Fibroblast of lung (primary cell): ENCODE data around the gene ACSF2. TPM values are rescaled to one million over a fixed set of nuclear protein-coding genes. Genes with fewer than 3 reads are reported as not detected.

Experiments
- DNase-seq, 2 donors: peaks; one replicate each; pipeline versions ENCODE4 v3.0.0 to v3.0.0-alpha.2; 2010; ENCODE audit warnings: low read depth in 2 of 2
- H2AFZ ChIP-seq: 2 replicates; pipeline ENCODE4 v1.5.1; 2012; ENCODE audit warnings: low read length, control low read depth, inconsistent platforms
- H3K27ac ChIP-seq: 2 replicates; pipeline ENCODE4 v1.5.1; 2011; ENCODE audit warnings: low read length, control low read depth; ENCODE audit not compliant: insufficient read depth
- H3K27me3 ChIP-seq: 2 replicates; pipeline ENCODE4 v1.5.1; 2011; ENCODE audit warnings: mild to moderate bottlenecking, low read length; ENCODE audit not compliant: control insufficient read depth, insufficient read depth
- H3K36me3 ChIP-seq: 2 replicates; pipeline ENCODE4 v1.5.1; 2011; ENCODE audit warnings: low read length; ENCODE audit not compliant: control insufficient read depth, insufficient read depth
- H3K4me1 ChIP-seq: 2 replicates; pipeline ENCODE4 v1.5.1; 2011; ENCODE audit warnings: low read length; ENCODE audit not compliant: control insufficient read depth, insufficient read depth; ENCODE audit errors: extremely low read depth
- H3K4me2 ChIP-seq: 2 replicates; pipeline ENCODE4 v1.5.1; 2011; ENCODE audit warnings: low read length, control low read depth; ENCODE audit not compliant: insufficient read depth; ENCODE audit errors: extremely low read depth
- H3K4me3 ChIP-seq, 4 experiments: fragments of 200-600 bp in 1 of 4; sonication (generic) in 1 of 4; replicated peaks in 1 of 4; 2 replicates each; pipeline ENCODE4 v1.5.1; 2011 to 2016; ENCODE audit warnings: low read length in 4 of 4, low read depth in 3 of 4, mild to moderate bottlenecking in 3 of 4, control low read depth in 2 of 4, inconsistent platforms in 1 of 4, mixed read lengths in 1 of 4; ENCODE audit not compliant: insufficient read depth in 1 of 4; ENCODE audit errors: control extremely low read depth in 1 of 4
- H3K79me2 ChIP-seq: 2 replicates; pipeline ENCODE4 v1.5.1; 2012; ENCODE audit warnings: mild to moderate bottlenecking, low read length, inconsistent platforms; ENCODE audit not compliant: control insufficient read depth, insufficient read depth
- H3K9ac ChIP-seq: 2 replicates; pipeline ENCODE4 v1.5.1; 2011; ENCODE audit warnings: mild to moderate bottlenecking, low read length, control low read depth; ENCODE audit not compliant: insufficient read depth
- H3K9me3 ChIP-seq: 2 replicates; pipeline ENCODE4 v1.5.1; 2012; ENCODE audit warnings: low read depth, low read length; ENCODE audit not compliant: control insufficient read depth, insufficient read depth
- H4K20me1 ChIP-seq: 2 replicates; pipeline ENCODE4 v1.5.1; 2011; ENCODE audit warnings: low read length; ENCODE audit not compliant: control insufficient read depth, insufficient read depth; ENCODE audit errors: extremely low read depth
- EZH2 ChIP-seq: IDR thresholded peaks from 2 replicates; pipeline ENCODE4 v1.5.1; 2012; ENCODE audit warnings: low read length, control low read depth, mild to moderate bottlenecking; ENCODE audit errors: missing control alignments
- polyA plus RNA-seq, 2 donors: library from polyadenylated mRNA; depleted of rRNA in 1 of 2; stranded (reverse) in 1 of 2; unstranded in 1 of 2; fragments of >200 nt; gene quantifications; 2 replicates each; pipeline ENCODE4 v1.2.1, GENCODE V29; 2011 to 2012; ENCODE audit warnings: missing spikeins in 1 of 2
- total RNA-seq: library from RNA; depleted of rRNA; stranded (reverse); fragments of >200 nt; gene quantifications from 2 replicates; pipeline ENCODE4 v1.2.1, GENCODE V29; 2014
- TF ChIP-seq, protein P1 (sequence below), 2 donors: IDR thresholded peaks in 1 of 2; conservative IDR thresholded peaks in 1 of 2; 1 replicate in 1 of 2; 2 replicates in 1 of 2; pipeline ENCODE4 v1.5.1; 2011 to 2012; ENCODE audit warnings: low read length in 2 of 2, control low read depth in 1 of 2, inconsistent platforms in 1 of 2, low read depth in 1 of 2, mild to moderate bottlenecking in 1 of 2

Gene ACSF2
- total and polyA plus RNA-seq, 2 donors (not counting 1 experiment from before 2014, with no cell fraction given) = 16.5 to 23.6 TPM

DNA sequence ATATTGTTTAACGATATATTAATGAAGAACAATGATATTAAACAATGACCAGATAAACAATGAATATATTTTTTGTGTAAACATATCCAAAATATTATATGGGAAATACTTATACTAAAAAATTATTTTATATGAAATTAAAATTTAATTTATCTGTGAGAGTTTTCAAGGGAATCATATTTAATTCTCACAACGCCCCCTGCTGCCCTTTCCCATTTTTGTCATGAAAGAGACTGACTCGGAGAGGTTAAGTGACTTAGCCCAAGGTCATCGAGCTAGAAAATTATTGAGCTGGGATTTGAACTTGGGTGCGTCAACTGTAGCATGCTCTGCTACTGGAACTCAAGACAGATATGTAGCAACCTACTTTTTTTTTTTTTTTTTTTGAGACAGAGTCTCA is 75.0 kb downstream of the ACSF2 start:
- Histone ChIP-seq H3K9me3 (no peaks in the 10 kb centered on the region), H3K4me2 (no peak overlapping the region), H3K79me2 (no peaks in the 10 kb centered on the region), H3K27me3 (no peaks in the 10 kb centered on the region), H3K4me3 (no peak overlapping the region), H4K20me1 (no peaks in the 10 kb centered on the region), H3K27ac (no peak overlapping the region), H2AFZ (no peak overlapping the region), H3K9ac (no peak overlapping the region), H3K36me3 (no peaks in the 10 kb centered on the region), H3K4me1 (no peaks in the 10 kb centered on the region)
- DNase-seq = peak in 1 of 2 donors; percentile 47
- no peak for TF ChIP-seq EZH2
- TF ChIP-seq, protein P1, sequence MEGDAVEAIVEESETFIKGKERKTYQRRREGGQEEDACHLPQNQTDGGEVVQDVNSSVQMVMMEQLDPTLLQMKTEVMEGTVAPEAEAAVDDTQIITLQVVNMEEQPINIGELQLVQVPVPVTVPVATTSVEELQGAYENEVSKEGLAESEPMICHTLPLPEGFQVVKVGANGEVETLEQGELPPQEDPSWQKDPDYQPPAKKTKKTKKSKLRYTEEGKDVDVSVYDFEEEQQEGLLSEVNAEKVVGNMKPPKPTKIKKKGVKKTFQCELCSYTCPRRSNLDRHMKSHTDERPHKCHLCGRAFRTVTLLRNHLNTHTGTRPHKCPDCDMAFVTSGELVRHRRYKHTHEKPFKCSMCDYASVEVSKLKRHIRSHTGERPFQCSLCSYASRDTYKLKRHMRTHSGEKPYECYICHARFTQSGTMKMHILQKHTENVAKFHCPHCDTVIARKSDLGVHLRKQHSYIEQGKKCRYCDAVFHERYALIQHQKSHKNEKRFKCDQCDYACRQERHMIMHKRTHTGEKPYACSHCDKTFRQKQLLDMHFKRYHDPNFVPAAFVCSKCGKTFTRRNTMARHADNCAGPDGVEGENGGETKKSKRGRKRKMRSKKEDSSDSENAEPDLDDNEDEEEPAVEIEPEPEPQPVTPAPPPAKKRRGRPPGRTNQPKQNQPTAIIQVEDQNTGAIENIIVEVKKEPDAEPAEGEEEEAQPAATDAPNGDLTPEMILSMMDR (conservative IDR thresholded peaks at IDR 0.05 in 1 of 2, IDR thresholded peaks at IDR 0.05 in 1 of 2; ENCODE audit: low read depth in 1 of 2, low read length in 2 of 2) = peak; percentile 32 to 46

DNA sequence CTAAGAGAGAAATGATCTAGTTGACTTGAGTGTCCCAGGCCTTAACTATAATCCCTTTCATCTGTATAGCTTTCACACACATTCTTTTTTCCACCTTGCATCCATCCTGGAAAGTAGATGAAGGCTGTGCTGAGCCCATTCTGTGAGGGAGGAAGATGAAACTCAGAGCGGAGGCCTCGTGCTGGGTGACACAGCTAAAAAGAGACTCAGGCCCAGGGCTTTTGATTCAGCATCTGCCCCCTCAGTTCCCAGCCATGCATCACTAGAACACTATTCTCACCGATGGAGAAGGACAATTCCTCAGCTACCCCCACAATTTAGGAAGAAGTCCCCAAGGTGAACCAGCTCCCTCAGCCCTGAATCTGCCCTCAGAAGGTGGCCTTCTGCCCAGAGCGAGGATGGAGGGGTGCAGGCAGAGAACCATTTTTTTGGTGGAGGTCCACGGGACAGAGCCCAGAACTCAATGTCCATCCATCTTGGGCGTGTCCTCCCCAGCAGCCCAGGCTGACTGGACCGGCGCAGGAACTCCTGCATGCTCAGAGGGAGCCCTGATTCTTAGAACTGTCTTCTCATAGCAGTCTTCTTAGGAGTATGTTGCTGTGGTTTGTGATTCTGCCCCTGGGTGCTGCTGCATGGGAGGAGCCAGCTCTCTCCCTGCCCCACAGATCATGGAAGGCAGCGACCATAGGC is 76.4 kb downstream of the ACSF2 start:
- Histone ChIP-seq H3K9me3 (no peaks in the 10 kb centered on the region), H4K20me1 (no peaks in the 10 kb centered on the region), H3K27me3 (no peaks in the 10 kb centered on the region), H3K79me2 (no peaks in the 10 kb centered on the region), H3K9ac (no peak overlapping the region), H3K36me3 (no peaks in the 10 kb centered on the region), H2AFZ (no peak overlapping the region), H3K4me1 (no peaks in the 10 kb centered on the region), H3K27ac (no peak overlapping the region), H3K4me2 (no peak overlapping the region), H3K4me3 (no peak overlapping the region)
- DNase-seq = no peak
- TF ChIP-seq, protein P1 (conservative IDR thresholded peaks at IDR 0.05 in 1 of 2, IDR thresholded peaks at IDR 0.05 in 1 of 2; ENCODE audit: low read depth in 1 of 2, low read length in 2 of 2) = no peak
- TF ChIP-seq EZH2 = no peak

DNA sequence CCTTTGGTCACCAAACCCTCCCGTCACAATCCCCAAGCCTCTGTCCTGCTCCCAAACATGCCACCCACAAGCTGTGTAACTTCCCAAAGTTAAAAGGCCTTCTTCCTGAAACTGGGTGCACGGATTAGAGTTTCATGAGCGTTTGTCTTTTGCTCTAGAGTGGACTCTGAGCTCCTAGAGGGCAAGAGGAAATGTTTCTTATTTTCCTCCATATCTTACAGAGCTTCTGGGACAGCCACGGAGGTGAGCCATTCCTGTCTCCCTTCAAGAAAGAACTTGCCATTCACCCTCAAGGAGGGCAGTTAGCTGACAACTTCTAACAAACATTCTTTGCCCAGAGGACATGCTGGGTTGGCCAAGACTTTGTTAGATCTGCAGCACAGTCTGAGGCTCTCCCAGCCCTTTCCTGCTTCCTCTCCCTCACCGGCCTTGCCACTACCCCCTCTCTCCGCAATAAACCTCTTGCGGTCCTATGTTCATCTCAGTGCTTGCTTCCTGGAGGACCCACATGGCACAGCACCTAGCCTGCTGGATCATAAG is 79.6 kb downstream of the ACSF2 start:
- H3K4me2 ChIP-seq = no peak overlapping the region
- H3K9ac ChIP-seq = no peak overlapping the region
- no peaks in the 10 kb centered on the region for H3K27me3 ChIP-seq
- TF ChIP-seq, protein P1 (conservative IDR thresholded peaks at IDR 0.05 in 1 of 2, IDR thresholded peaks at IDR 0.05 in 1 of 2; ENCODE audit: low read depth in 1 of 2, low read length in 2 of 2) = no peak
- no peak for TF ChIP-seq EZH2
- DNase-seq = no peak
- H3K79me2 ChIP-seq = no peaks in the 10 kb centered on the region
- H3K4me3 ChIP-seq = no peak overlapping the region
- no peaks in the 10 kb centered on the region for H3K9me3 ChIP-seq
- H3K36me3 ChIP-seq = no peaks in the 10 kb centered on the region
- no peak overlapping the region for H2AFZ ChIP-seq
- no peaks in the 10 kb centered on the region for H4K20me1 ChIP-seq
- no peak overlapping the region for H3K27ac ChIP-seq
- no peaks in the 10 kb centered on the region for H3K4me1 ChIP-seq
